NOMO-1 treated with DMSO at 0.1 percent for 48 hours (cell line): ENCODE data around the gene ZNF552.

ENCODE experiments used
- DNase-seq: peaks from one replicate; lab custom pipeline; 2025; ENCODE audit not compliant: unreplicated experiment; lab: John Stamatoyannopoulos, UW

ZNF552 gene

GRCh38 chr19:57779220-57779845 lies 35.4 kb downstream of the ZNF552 start:
- DNase-seq = no peak

- DNase-seq = no peak
These were observed 36.4 kb downstream of the ZNF552 start for GRCh38 chr19:57778336-57778735.

GRCh38 chr19:57776764-57777296 lies 37.9 kb downstream of the ZNF552 start:
- no peak for DNase-seq

GRCh38 chr19:57773488-57773887 lies 41.2 kb downstream of the ZNF552 start:
- DNase-seq = no peak

GRCh38 chr19:57771417-57771816 lies 43.3 kb downstream of the ZNF552 start:
- DNase-seq = no peak

GRCh38 chr19:57769345-57770131 lies 45.2 kb downstream of the ZNF552 start, which contains the start of gene ZNF586:
Gene ZNF586, plus strand, starts transcription at chr19:57769676. Its CDS starts 167 bp downstream, at chr19:57769843.
- peak; percentile 90 for DNase-seq

GRCh38 chr19:57759096-57759495 lies 55.6 kb downstream of the ZNF552 start:
- no peak for DNase-seq

GRCh38 chr19:57757941-57758340 lies 56.8 kb downstream of the ZNF552 start:
- no peak for DNase-seq
